ENCODE results near the gene JHY. TPM values are rescaled to one million over a fixed set of nuclear protein-coding genes. Genes with fewer than 3 reads are reported as not detected.

Gene JHY
- total and polyA plus RNA-seq, 8 donors, result 1.1 to 4.2 (median 2.1) TPM

- Histone ChIP-seq H3K27ac (no peak overlapping the region), H3K36me3 (no peaks in the 10 kb centered on the region), H3K4me1 (no peaks in the 10 kb centered on the region), H3K27me3 (peaks cover 0 to 9% (median 0%) of the 10 kb centered on the region in 4 donors), H3K9me3 (no peaks in the 10 kb centered on the region), H3K4me3 (no peak overlapping the region)
- no peak for FAIRE-seq
- no peak for DNase-seq
- intact Hi-C loops (cut with DNase I), result loop anchor here in 1 of 3 donors (10.0 kb wide), 1 partner anchor 57 kb away; no protein-coding TSS in a partner anchor
- WGBS, 2 donors, result 52 to 68% methylated on average over 12 of the region's 12 CpGs
- no peak for TF ChIP-seq CTCF (IDR thresholded peaks at IDR 0.05)
- no peak for ATAC-seq
Observed at GRCh38 chr11:122851366-122851966, 31.1 kb upstream of the JHY start.

GRCh38 chr11:122852074-122852795, 30.3 kb upstream of the JHY start:
- no peak for TF ChIP-seq CTCF (IDR thresholded peaks at IDR 0.05)

GRCh38 chr11:122852796-122853160, 29.8 kb upstream of the JHY start:
- Histone ChIP-seq H3K4me1 (no peaks in the 10 kb centered on the region), H3K9me3 (no peaks in the 10 kb centered on the region), H3K4me3 (no peak overlapping the region), H3K36me3 (no peaks in the 10 kb centered on the region), H3K27ac (no peak overlapping the region), H3K27me3 (peaks cover 0 to 9% (median 0%) of the 10 kb centered on the region in 4 donors)
- no peak for ATAC-seq
- intact Hi-C loops (cut with DNase I), result loop anchor here in 1 of 3 donors (10.0 kb wide), 1 partner anchor 58 kb away; no protein-coding TSS in a partner anchor
- 63 to 79% methylated on average over 5 of the region's 5 CpGs for WGBS, 2 donors
- no peak for FAIRE-seq
- no peak for TF ChIP-seq CTCF (IDR thresholded peaks at IDR 0.05)
- DNase-seq, result no peak

More at GRCh38 chr11:122852074-122852795, 30.3 kb upstream of the JHY start:
- DNase-seq (no peak), FAIRE-seq (no peak), ATAC-seq (no peak)
- H3K9me3 ChIP-seq, result no peaks in the 10 kb centered on the region
- intact Hi-C loops (cut with DNase I), result loop anchor here in 1 of 3 donors (10.0 kb wide), 1 partner anchor 57 kb away; no protein-coding TSS in a partner anchor
- peaks cover 0 to 9% (median 0%) of the 10 kb centered on the region in 4 donors for H3K27me3 ChIP-seq
- no peak overlapping the region for H3K27ac ChIP-seq
- no peaks in the 10 kb centered on the region for H3K4me1 ChIP-seq
- no peak overlapping the region for H3K4me3 ChIP-seq
- H3K36me3 ChIP-seq, result no peaks in the 10 kb centered on the region
- 57 to 59% methylated on average over 10 of the region's 10 CpGs for WGBS, 2 donors

- TF ChIP-seq CTCF (IDR thresholded peaks at IDR 0.05), result no peak
- no peaks in the 10 kb centered on the region for H3K36me3 ChIP-seq
- H3K27ac ChIP-seq, result no peak overlapping the region
- DNase-seq (no peak), ATAC-seq (no peak), FAIRE-seq (no peak)
- 61 to 78% methylated on average over 11 of the region's 11 CpGs for WGBS, 2 donors
- no peak overlapping the region for H3K4me3 ChIP-seq
- peaks cover 0 to 9% (median 0%) of the 10 kb centered on the region in 4 donors for H3K27me3 ChIP-seq
- no peaks in the 10 kb centered on the region for H3K4me1 ChIP-seq
- intact Hi-C loops (cut with DNase I), result loop anchor here in 1 of 3 donors (10.0 kb wide), 1 partner anchor 58 kb away; no protein-coding TSS in a partner anchor
- no peaks in the 10 kb centered on the region for H3K9me3 ChIP-seq
Observed at GRCh38 chr11:122853261-122853660, 29.3 kb upstream of the JHY start.

Measured in pancreas (tissue), 10 donors.